Nephron (organoid): ENCODE measurements around the gene ESF1.

Experiments
- H3K27ac Mint-ChIP-seq, 3 experiments: 2 replicates each; pipeline ENCODE4 v1.8.0; 2020; ENCODE audit warnings: mixed read lengths in 3 of 3, mild to moderate bottlenecking in 2 of 3, moderate library complexity in 1 of 3
- H3K27me3 Mint-ChIP-seq: 2 replicates; pipeline ENCODE4 v1.8.0; 2021; ENCODE audit warnings: low read depth, mild to moderate bottlenecking, moderate library complexity, mixed read lengths
- H3K36me3 Mint-ChIP-seq: 2 replicates; pipeline ENCODE4 v1.8.0; 2020; ENCODE audit warnings: low read depth, mixed read lengths
- H3K4me1 Mint-ChIP-seq: 2 replicates; pipeline ENCODE4 v1.8.0; 2020; ENCODE audit warnings: mixed read lengths
- H3K4me3 Mint-ChIP-seq, 3 experiments: 2 replicates each; pipeline ENCODE4 v1.8.0; 2020; ENCODE audit warnings: mild to moderate bottlenecking in 3 of 3, mixed read lengths in 3 of 3, moderate library complexity in 2 of 3
- H3K9me3 Mint-ChIP-seq: 2 replicates; pipeline ENCODE4 v1.8.0; 2020; ENCODE audit warnings: mixed read lengths
- TF ChIP-seq, protein P1 (sequence below), 3 experiments: fragments of 200-600 bp; sonication (generic); IDR thresholded peaks; one replicate each; pipeline ENCODE4 v1.5.0; 2021; ENCODE audit warnings: antibody characterized with exemption in 3 of 3; ENCODE audit not compliant: unreplicated experiment in 3 of 3

ESF1 gene

DNA sequence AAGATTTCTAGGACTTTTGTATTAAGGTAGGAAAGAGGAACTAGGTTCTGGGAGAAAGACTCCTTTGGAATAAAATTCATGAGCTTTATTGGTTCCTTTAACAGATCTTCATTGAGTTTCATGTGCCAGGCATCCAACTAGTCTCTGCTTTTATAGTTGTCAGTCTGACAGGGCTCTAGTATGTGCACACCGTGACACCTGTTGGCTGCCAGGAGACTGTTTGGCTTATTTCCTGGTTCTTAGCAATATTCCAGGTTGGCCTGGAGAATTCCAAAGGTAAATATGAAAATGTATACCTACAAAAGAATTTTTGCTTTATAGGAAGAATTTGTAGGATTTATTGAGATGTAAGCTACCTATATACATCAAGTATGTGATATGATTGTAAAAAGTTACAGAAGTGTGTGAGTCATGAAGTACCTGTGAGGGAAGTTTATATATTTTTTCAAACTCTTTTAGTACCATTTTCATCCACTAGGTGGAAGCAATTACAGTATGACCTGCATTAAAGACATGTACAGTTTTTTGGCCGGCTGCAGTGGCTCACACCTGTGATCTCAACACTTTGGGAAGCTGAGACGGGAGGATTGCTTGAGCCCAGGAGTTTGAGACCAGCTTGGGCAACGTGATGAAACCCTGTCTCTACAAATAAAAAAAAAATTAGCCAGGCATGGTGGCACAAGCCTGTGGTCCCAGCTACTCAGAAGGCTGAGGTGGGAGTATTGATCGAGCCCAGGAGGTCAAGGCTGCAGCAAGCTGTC lies 35.3 kb upstream of the ESF1 start:
- TF ChIP-seq, protein P1, sequence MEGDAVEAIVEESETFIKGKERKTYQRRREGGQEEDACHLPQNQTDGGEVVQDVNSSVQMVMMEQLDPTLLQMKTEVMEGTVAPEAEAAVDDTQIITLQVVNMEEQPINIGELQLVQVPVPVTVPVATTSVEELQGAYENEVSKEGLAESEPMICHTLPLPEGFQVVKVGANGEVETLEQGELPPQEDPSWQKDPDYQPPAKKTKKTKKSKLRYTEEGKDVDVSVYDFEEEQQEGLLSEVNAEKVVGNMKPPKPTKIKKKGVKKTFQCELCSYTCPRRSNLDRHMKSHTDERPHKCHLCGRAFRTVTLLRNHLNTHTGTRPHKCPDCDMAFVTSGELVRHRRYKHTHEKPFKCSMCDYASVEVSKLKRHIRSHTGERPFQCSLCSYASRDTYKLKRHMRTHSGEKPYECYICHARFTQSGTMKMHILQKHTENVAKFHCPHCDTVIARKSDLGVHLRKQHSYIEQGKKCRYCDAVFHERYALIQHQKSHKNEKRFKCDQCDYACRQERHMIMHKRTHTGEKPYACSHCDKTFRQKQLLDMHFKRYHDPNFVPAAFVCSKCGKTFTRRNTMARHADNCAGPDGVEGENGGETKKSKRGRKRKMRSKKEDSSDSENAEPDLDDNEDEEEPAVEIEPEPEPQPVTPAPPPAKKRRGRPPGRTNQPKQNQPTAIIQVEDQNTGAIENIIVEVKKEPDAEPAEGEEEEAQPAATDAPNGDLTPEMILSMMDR (IDR thresholded peaks at IDR 0.05; ENCODE audit: unreplicated experiment in 3 of 3) = peak; percentile 55 to 69 (median 65)
- Mint-ChIP-seq H3K4me3 (no peak overlapping the region), H3K9me3 (no peaks in the 10 kb centered on the region), H3K27me3 (no peaks in the 10 kb centered on the region), H3K36me3 (peaks cover 27% of the 10 kb centered on the region), H3K4me1 (no peaks in the 10 kb centered on the region), H3K27ac (no peak overlapping the region)

DNA sequence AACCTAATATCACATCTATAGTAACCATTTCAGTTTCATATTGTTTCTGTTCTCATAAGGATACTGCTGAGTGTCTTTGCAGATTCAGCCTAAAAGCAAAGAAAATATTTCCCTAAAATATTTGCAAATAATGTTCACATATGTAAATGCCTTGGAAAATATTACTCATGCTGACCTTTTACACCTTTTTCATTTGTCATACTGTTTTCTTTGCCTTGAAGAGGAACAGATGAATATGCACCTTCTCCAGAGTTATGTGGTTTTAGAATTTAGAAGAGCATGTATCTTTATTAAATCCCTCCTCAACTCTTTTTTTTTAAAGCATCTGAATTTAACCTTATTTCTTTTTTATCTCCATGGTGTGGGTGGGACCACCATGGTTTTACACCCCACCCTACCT lies 32.6 kb upstream of the ESF1 start:
- H3K36me3 Mint-ChIP-seq = peaks cover 38% of the 10 kb centered on the region
- H3K27ac Mint-ChIP-seq = no peak overlapping the region
- H3K4me3 Mint-ChIP-seq = no peak overlapping the region
- no peaks in the 10 kb centered on the region for H3K4me1 Mint-ChIP-seq
- H3K27me3 Mint-ChIP-seq = no peaks in the 10 kb centered on the region
- H3K9me3 Mint-ChIP-seq = no peaks in the 10 kb centered on the region
- TF ChIP-seq, protein P1 (IDR thresholded peaks at IDR 0.05; ENCODE audit: unreplicated experiment in 3 of 3) = no peak

DNA sequence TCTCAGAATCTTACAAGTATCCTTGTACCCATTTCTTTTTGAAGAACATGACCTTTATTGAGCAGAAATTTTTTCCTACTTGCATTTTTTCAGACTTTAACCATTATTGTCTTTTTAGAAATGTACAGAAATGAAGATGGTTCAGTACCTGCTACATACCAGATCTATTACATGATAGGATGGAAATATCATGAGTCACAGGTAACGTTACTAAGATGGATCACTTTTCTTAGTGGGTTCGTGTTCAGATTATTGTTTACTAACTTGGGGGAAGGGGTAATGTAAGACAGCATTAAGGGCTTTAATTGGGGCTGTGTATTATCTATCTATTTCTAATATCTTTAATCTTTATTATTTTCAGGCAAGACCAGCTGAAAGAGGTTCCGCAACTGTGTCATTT lies 32.0 kb upstream of the ESF1 start:
- Mint-ChIP-seq H3K4me3 (no peak overlapping the region), H3K4me1 (no peaks in the 10 kb centered on the region), H3K36me3 (peaks cover 43% of the 10 kb centered on the region), H3K9me3 (no peaks in the 10 kb centered on the region), H3K27ac (no peak overlapping the region), H3K27me3 (no peaks in the 10 kb centered on the region)
- TF ChIP-seq, protein P1 (IDR thresholded peaks at IDR 0.05; ENCODE audit: unreplicated experiment in 3 of 3) = no peak

DNA sequence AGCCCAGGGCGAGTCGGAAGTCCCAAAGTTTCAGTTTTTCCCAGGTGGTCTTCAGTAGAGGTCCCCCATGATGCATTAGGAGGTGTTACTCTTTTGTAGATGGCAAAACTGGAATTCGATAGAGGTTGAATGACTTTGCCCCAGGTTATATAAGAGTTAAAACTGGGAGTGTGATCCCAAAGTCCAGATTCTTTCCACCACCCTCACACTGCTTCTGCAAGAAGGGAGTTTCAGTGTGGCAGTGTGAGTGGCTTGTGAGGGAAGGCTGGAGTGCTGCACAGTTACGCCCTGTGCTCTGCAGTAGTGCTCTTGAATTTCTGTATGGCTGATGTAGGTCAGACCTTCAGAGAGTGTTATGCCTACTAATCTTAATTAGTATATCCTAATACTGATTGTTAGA lies 30.0 kb upstream of the ESF1 start:
- H3K36me3 Mint-ChIP-seq = peaks cover 34% of the 10 kb centered on the region
- no peak overlapping the region for H3K27ac Mint-ChIP-seq
- H3K4me1 Mint-ChIP-seq = no peaks in the 10 kb centered on the region
- no peak overlapping the region for H3K4me3 Mint-ChIP-seq
- H3K27me3 Mint-ChIP-seq = no peaks in the 10 kb centered on the region
- no peaks in the 10 kb centered on the region for H3K9me3 Mint-ChIP-seq
- TF ChIP-seq, protein P1 (IDR thresholded peaks at IDR 0.05; ENCODE audit: unreplicated experiment in 3 of 3) = no peak

GRCh38 chr20:13813910-13814309 lies 29.2 kb upstream of the ESF1 start:
- H3K4me3 Mint-ChIP-seq = no peak overlapping the region
- no peaks in the 10 kb centered on the region for H3K27me3 Mint-ChIP-seq
- H3K36me3 Mint-ChIP-seq = peaks cover 34% of the 10 kb centered on the region
- no peaks in the 10 kb centered on the region for H3K4me1 Mint-ChIP-seq
- TF ChIP-seq, protein P1 (IDR thresholded peaks at IDR 0.05; ENCODE audit: unreplicated experiment in 3 of 3) = no peak
- no peaks in the 10 kb centered on the region for H3K9me3 Mint-ChIP-seq
- no peak overlapping the region for H3K27ac Mint-ChIP-seq

DNA sequence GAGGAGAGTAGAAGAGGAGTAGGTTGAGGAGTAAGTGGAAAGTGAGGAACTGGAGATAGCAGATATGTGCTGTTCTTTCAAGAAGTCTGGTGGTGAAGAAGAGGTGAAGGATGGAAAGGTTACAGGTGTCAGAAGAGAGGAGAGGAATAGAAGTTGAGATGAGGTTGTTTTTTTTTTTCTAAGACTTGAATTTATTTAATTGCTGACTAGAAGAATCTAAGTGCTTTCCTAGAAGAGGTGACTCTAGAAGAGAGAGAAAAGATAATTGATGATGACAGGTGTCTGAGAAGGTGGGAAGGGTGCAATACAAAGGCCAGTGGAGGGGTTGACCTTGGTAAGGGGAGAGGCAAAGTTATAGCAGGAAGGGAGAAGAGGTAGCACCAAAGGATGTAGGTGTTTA lies 25.7 kb upstream of the ESF1 start:
- no peak overlapping the region for H3K27ac Mint-ChIP-seq
- TF ChIP-seq, protein P1 (IDR thresholded peaks at IDR 0.05; ENCODE audit: unreplicated experiment in 3 of 3) = no peak
- H3K9me3 Mint-ChIP-seq = no peaks in the 10 kb centered on the region
- no peak overlapping the region for H3K4me3 Mint-ChIP-seq
- no peaks in the 10 kb centered on the region for H3K4me1 Mint-ChIP-seq
- H3K27me3 Mint-ChIP-seq = no peaks in the 10 kb centered on the region
- H3K36me3 Mint-ChIP-seq = peaks cover 22% of the 10 kb centered on the region
